CD4-positive, alpha-beta T cell treated with Interleukin-12 subunit alpha and Interleukin-12 subunit beta, for 1 hour (primary cell): Measurements from ENCODE around the gene BTNL9.
"Not testable (repeated sequence)": the region's sequence is repeated elsewhere in the genome, so short reads cannot be mapped to it uniquely, and the experiment has no call there.

Experiments used
- DNase-seq: peaks from one replicate; pipeline ENCODE4 v3.0.0-alpha.2; 2020

The BTNL9 gene

DNA sequence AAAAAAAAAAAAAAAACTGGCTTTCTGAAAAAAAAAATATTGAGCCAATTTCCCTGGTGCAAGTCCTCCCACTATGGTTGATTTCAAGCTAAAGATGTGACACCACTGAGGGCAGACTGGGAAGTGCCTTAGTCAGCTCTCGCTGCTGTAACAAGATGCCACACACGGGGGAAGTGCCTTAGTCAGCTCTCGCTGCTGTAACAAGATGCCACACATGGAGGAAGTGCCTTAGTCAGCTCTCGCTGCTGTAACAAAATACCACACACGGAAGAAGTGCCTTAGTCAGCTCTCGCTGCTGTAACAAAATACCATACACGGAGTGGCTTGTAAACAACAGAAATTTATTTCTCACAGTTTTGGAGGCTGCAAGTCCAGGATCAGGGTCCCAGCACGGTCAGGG lies 23.4 kb downstream of the BTNL9 start:
- no peak for DNase-seq

DNA sequence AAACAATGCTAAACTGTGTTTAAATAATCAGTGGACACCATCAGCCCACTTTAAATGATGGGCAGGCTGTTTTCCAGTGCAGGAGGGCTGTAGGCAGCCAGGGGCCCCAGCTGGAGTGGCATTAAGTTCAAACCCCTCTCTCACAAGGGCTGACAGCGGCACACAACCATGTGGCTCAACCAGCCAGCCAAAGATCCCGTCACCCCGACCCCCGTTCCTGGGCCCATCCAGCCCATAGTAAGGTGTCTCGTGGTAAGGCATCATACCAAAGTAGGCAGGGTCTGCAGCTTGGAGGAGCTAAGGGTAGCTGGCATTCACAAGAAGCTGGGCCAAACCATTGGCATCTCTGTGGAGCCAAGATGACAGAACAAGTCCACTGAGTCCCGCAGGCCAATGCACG lies 24.9 kb downstream of the BTNL9 start:
- no peak for DNase-seq

DNA sequence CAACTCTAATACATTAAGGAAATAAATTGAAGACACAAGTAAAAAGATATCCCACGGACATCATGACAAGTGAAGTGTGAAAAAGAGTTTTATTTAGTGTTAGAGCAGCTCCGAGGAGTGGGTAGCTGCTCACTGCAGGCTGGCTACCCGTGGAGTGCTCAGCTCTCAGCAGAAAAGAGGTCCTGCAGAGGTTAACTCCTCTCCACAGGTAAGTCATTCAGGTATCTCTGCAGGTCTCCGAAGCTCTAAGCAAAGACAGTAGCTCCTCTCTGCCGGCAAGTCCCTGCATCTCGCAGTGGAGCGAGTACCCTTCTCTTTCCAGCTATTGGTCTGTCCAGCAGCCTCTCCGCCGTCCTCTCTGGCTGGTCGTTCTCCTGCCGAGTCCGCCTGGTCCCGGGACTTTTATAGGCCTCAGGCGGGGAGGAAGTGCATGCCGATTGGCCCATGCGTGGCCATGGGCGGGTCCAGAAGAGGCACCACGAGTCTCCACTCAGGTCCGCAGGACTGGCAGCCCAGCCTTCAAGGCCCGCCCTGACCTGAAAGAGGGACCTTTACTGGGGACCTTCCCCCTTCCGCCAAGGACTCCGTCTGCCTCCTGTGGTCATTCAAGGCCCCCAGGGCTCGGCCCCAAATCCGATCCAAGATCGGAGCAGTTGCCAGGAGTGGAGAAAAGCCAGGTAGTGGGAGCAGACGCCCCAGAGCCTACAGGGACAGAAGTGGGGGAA lies 29.9 kb downstream of the BTNL9 start:
- no peak for DNase-seq

DNA sequence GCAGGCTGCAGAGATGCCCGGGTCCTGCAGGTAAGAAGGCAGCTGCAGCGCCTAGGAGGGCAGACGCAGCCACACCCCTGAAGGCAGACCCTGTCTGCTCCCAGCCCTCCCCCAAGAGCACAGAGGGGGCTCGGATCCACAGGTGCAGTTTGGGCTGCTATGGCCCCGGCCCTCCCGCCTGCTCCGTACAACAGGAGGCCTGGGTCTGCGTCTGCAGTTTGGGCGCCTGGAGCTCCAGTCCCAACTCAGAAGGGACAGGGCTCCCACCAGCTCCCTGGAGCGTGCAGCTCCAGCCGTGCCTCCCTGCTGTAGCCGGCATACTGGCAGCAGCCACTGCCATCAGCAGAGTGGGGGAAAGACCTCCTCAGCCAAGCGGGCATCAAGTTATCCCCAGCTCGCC lies 30.5 kb downstream of the BTNL9 start:
- no peak for DNase-seq

DNA sequence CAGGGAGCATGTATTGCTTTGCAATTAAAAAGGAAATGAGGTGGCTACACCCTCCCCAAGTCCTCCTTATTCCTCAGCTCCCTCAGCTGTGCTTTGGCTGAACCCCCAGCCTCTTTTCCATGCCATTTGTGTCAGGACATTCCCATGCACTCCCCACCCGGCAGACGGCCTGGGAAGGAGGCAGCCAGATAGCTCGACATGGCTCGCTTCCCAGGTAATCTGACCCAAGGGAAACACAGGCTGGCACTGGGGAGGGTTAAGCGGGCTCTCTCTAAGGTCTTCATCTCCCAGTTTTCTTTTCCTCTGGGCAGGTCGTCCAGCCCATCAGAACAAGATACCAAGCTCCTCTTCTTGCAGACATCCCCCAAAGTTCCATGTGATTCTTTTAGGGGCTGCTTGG lies 31.2 kb downstream of the BTNL9 start:
- DNase-seq = no peak

DNA sequence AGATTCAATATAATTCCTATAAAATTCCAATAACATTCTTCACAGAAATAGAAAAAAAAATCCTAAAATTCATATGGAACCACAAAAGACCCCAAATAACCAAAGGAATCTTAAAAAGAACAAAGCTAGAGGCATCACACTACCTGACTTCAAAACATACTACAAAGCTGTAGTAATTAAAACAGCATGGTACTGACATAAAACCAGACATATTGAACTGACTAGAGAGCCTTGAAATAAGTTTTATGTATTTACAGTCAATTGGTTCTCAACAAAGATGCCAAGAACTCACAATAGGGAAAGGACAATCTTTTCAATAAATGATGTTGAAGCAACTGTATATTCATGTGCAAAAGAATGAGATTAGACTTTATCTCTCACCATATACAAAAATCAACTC lies 36.9 kb downstream of the BTNL9 start:
- DNase-seq = no peak

DNA sequence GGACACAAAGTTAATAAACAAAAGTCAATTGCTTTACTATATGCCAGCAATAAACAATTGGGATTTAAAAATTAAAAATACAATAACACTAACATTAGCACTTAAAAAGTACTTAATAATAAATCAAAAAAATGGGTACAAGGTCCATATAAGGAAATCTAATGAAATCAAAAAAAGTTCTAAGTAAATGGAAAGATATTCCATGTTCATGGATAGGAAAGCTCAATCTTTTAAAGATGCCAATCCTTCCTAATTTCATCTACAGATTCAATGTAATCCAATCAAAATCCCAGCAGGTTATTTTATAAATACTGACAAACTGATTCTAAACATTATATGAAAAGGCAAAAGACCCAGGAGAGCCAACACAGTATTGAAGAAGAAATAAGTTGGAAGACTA lies 41.9 kb downstream of the BTNL9 start:
- DNase-seq = no peak

DNA sequence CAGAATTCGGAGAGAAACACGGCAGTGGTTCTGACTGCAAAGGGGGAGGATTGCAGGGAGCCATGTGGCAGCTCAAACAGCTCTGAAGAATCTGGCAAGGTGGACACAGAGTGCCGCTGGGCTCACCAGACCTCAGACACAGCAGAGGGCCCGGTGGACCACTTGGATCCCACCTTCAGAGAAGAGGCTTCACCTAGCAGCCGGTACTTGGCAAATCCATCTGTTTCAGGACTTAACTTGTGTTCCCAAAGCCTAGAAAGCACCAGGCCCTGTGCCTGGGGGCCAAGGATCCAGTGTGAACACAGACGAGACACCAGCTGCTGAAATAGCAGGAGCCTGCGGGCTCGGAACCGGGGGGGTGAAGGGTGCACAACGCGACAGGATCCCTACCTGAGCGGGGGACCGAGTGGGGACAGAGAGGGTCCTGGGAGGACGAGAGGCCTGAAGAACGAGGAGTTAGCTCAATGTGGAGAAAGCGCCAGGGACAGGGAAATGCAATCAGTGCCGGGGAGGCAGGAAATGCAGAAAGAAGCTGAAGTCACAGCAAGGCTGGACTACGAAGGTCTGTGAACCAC lies 44.6 kb downstream of the BTNL9 start:
- no peak for DNase-seq

DNA sequence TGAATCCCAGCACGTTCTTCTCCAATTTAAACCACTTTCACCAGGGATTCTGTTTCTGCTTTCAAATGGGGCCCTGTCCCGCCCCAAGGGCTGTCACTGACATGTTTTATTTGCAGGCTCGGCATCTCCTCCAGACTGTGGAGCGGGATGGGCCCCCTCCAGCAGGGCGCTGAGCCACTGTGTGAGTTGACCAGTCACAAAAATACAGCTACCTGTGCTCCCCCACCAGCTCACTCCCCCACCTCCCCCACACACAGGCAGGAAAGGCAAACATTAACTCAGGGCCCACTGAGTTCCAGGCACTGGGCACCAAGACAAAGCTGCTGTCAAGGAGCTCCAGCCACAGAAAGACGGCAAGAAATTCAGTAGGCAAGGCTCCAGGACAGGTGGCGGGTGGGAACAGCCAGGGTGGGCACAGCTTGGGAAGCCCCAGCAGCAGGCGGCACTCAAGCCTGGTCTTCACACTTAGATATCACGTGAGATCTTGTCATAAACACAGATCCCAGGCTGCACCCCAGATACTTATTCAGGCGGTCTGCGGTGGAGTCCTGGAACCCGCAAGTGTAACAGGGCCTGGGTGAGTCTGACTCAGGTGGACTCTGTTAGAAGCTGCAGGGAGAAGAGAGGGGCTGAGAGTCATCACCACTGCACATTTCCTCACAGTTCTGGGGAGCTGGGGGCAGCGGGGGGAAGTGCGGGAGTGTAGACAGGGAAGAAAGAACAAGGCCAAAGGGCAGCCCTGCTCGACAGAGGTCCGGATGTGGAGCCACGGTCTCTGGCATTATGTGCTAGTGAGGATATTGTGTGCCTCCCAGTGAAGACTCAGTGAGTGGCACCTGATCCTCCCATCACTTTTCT lies 46.2 kb downstream of the BTNL9 start:
- DNase-seq = no peak

DNA sequence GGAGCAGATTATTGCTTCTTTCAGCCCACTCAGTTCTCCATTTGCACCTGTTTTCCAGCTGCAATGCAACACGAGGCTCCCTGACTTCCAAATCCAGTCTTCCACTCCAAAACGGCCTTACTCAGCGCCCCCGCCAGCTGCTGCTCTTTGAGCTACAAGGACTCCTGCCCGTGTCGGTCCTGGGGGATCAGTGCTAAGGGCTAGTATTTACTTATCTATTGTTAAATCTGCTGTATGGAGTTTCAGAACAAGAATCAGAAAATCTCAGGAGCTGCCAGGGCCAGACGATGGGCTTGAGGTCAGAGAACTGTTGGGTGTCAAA lies 46.8 kb downstream of the BTNL9 start:
- DNase-seq = no peak

DNA sequence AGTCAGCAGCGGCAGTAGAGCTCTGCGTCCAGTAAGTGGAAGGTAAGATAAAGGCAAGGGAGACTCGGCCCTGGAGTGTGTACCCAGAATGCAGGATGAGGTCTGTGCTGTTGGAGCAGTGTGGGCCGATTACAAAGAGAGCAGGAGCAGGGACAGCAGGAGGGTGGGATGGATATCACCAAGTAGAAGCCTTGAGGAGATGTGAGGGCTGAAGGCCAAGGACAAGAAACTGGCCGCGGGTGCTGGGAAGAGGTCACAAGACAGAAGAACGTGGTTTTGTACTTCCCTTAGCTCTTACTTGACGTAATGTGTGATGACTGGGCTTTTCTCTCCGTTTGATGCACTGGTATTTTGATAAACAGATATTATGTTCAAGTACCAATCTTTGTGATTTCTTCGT lies 47.2 kb downstream of the BTNL9 start:
- DNase-seq = no peak

DNA sequence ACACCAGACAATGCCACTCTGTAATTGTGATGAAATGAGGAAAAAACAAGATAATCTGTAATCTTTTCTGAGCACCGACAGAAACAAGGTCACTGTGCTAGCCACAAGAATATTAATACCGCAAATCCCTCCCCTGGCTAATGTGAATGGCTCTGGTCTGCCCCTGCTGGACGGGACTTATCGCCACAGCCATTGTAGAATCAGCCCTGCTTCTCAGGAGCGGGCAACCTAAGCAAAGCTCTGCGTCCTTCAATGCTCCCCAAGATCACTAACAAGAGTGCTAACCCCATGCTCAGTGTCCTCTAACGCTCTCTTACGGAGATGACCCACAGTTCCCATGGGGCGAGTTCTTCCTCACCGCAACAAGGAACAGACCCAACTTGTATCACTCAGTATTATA lies 48.2 kb downstream of the BTNL9 start:
- no peak for DNase-seq

DNA sequence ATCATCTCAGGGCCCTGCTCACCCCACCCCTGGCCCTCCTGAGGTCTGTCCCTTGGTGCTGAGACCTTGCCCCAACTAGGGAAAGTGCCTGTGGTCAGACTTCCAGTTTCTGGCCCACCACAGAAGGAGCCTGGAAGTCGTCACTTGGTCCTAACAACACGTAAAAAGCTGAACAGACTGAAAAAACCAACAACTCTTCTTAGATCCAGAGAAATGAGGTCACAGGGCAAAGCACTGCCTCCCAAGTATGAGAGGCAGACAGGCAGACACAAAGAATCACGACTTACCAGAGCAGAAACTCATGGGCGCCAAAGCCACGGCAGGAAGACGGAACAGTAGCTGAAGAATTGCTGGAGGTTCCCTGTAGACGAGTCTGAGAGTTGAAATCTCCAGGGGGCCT lies 52.4 kb downstream of the BTNL9 start:
- DNase-seq = no peak

DNA sequence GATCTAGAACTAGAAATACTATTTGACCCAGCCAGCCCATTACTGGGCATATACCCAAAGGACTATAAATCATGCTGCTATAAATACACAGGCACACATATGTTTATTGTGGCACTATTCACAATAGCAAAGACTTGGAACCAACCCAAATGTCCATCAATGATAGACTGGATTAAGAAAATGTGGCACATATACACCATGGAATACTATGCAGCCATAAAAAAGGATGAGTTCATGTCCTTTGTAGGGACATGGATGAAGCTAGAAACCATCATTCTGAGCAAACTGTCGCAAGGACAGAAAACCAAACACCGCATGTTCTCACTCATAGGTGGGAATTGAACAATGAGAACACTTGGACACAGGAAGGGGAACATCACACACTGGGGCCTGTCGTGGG lies 55.1 kb downstream of the BTNL9 start:
- DNase-seq = not testable (repeated sequence)

DNA sequence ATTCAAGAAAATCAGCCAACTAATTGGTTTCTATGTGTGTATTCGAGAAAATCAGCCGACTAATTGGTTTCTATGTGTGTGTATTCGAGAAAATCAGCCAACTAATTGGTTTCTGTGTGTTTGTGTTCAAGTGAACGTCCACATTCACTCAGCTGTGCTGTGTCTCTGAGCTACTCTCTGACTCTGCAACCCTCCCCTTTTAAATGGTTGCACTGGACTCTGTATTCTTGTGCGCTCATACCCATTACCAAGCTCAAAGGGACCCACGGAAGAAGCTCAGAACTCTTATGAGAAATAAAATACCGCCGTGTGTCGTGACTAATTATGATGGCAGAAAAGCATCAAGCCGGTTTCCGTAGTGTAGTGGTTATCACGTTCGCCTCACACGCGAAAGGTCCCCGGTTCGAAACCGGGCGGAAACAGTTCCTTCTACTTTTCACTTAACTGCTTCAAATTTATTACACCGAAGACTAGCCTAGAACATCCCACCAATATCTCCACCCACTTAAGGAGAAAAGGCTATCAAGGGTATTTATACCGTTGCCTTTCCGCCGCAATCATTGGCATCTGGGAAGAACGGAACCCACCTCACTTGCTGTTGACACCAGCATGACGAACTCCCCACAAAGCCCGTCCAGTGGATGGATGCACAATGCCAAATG lies 56.8 kb downstream of the BTNL9 start:
- DNase-seq = not testable (repeated sequence)

DNA sequence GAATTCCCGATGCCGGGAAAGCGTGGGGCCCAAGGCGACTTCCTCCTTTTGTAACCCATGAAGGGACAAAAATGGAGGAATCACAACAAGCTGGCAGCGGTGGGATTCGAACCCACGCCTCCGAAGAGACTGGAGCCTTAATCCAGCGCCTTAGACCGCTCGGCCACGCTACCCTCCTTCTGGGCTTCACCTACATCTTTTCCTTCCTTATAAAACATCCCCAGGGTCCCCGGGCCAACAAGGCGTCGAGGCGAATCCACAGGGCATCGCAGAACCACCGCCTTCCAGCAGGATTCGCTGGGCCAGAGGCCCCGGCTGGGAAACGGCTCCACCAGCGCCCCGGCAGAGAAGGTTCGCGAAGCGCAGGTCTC lies 57.3 kb downstream of the BTNL9 start:
- DNase-seq = not testable (repeated sequence)

DNA sequence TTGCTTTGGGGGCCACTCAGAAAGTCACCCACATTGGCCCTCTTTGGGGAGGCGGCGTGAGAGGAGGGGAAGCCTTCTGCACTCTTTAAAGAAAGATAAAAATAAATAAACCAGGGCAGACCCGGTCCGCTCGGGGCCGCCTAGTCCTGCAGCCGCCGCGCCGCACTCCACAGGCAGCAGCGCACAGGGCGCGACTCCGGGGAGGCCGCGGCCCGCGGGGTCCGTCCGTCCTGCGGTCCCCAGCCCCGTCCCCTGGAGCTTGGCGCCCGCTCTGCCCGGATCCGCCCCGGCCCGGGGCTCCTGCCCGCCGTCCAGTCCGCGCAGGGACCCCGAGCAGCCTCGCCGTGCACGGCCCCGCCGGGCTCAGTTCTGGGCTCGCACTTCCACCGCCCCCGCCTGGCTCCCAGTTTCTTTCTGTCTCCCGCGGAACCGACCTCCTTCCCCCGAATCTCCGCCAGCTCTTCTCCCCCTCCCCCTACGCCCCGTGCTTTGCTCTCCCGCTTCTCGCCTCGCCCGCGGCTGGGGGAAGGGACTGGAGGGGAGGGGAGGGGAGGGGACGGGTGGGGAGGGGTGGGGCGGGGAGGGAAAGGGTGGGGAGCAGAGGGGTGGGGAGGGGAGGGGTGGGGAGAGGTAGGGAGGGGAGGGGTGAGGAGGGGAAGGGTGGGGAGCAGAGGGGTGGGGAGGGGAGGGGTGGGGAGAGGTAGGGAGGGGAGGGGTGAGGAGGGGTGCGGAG lies 57.9 kb downstream of the BTNL9 start:
- DNase-seq = not testable (repeated sequence)

DNA sequence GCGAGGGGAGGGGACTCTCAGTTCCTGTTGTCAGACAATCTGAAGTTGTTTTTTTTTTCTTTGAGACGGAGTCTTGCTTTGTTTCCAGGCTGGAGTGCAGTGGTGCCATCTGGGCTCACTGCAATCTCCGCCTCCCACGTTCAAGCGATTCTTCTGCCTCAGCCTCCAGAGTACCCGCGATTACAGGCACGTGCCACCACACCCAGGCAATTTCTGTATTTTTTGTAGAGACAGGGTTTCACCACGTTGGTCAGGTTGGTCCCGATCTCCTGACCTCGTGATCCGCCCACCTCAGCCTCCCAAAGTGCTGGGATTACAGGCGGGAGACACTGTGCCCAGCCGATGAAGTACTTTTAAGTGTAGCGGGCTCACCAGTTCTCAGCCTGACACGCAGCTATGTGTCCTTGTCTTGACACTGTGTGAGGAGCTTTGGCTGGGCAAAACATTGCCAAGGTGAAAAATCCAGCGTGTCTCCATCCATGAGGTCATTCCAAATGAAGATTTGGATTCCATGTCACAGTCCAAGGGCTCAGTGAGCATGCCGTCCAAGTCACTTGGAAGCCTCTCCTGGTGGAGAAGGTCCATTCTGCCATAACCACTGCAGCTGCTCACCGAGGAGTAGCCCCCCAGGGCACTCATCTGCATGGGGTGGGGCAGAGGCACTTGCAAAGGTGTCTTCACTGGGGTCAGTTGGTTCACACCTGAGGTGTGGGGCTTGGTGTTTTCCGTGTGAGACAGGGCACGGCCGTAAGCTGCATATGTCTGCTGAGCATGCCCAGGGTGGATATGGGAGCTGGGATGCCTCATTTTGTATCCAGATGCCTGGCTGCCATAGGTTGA lies 58.9 kb downstream of the BTNL9 start:
- no peak for DNase-seq

DNA sequence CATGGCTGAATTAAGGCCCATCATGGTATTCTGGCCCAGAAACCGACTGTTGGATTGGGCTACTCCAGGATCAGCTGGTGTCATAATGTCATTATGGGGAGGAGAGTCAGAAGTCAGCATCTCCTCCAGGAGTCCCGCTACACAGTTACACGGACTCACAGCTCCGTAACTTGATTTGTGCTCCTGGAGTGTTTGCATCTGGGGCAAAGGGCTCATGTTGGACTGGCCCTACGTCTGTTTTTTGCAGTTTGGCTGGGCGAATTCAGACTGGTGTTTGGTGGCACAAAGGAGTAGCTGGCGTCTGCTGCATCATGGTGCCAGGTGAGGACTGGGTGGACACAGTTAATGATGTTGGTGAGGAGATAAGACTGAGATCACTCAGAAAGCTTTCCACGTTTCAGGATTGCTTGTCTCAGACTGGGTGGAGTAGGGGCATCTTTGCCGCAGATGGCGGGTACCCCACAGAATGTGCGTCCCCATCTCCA lies 59.6 kb downstream of the BTNL9 start:
- no peak for DNase-seq

DNA sequence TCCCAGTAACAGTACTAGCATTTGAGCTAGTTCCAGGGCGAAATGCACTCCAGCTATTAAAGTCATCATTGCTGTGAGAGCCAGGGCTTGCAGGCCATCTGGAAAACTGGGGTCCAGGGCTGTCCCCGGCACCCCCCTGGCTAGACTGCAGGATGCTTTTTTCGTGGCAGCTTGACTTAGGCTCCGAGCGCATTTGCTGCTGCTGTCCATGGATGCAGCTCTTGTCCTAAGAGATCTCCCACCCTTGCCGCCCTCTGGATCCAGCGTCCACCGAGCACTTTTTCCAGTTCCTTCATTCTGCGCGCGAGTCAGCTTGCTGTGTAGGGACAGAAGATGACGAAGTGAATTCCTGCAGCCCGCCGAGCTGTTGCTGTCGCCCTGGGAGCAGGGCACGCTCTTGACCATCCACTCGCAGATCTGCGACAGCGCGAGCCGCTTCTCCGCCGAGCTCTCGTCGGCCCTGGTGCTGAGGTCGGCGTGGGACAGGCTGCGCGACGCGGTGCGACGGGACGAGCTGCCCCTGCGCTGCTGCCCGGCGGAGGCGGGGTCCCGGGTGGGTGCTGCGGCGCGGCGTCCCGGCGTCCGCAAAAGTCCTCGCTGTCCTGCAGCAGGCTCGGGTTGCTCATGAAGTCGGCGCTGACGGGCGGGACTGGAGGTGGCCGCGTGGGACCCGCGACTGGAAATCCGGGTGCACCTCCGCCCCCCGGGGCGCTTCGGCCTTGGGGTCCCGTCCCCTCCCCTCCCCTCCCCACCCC lies 60.2 kb downstream of the BTNL9 start:
- no peak for DNase-seq

DNA sequence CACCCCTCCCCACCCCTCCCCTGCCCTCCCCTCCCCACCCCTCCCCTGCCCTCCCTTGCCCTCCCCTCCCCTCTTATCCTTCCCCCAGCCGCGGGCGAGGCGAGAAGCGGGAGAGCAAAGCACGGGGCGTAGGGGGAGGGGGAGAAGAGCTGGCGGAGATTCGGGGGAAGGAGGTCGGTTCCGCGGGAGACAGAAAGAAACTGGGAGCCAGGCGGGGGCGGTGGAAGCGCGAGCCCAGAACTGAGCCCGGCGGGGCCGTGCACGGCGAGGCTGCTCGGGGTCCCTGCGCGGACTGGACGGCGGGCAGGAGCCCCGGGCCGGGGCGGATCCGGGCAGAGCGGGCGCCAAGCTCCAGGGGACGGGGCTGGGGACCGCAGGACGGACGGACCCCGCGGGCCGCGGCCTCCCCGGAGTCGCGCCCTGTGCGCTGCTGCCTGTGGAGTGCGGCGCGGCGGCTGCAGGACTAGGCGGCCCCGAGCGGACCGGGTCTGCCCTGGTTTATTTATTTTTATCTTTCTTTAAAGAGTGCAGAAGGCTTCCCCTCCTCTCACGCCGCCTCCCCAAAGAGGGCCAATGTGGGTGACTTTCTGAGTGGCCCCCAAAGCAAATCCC lies 61.1 kb downstream of the BTNL9 start:
- not testable (repeated sequence) for DNase-seq
